Measurements from ENCODE around the gene CA10. TPM values are rescaled to one million over a fixed set of nuclear protein-coding genes. Genes with fewer than 3 reads are reported as not detected.

Gene CA10
- total and polyA plus RNA-seq, 2 of the 4 experiments (the other 2 are of a cell fraction), result not detected

DNA sequence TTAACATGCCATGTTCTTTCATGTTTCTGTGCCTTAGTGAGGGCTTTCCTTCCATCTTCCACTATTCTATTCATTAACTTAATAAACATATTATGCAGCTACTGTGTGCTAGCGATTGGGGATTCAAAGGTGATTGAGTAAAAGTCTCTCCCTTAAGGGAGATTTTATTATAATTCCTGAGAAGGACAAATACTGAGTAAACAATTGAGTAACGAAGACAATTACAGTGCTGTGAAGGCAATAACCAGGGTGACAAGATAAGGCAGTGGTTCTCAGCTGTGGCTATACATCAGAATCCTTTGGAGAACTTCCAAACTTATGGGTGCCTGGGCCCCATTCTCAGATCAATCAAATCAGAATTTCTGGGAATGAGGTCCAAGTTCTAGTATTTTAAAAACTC is 353.3 kb downstream of the CA10 start:
- no peak overlapping the region for H2BK120ac ChIP-seq (ENCODE audit: low read depth, low read length)
- no peaks in the 10 kb centered on the region for H4K20me1 ChIP-seq (ENCODE audit: insufficient read depth, low read length)
- no peak overlapping the region for H3K4me2 ChIP-seq (ENCODE audit: low read depth, low read length)
- no peak overlapping the region for H3K14ac ChIP-seq (replicated peaks; ENCODE audit: low read depth, low read length)
- ChIA-PET POLR2A (ENCODE audit: unreplicated experiment) (no interaction called here), CTCF (no interaction called here)
- no peak overlapping the region for H3K4ac ChIP-seq (ENCODE audit: low read depth, low read length)
- no peak overlapping the region for H3K4me3 ChIP-seq (ENCODE audit: insufficient read depth, low read depth, low read length)
- no peak overlapping the region for H2BK5ac ChIP-seq (ENCODE audit: low read depth, low read length, poor library complexity, severe bottlenecking)
- no peak overlapping the region for H2AFZ ChIP-seq (replicated peaks; ENCODE audit: low read length, poor library complexity)
- no peak overlapping the region for H3K27ac ChIP-seq (ENCODE audit: insufficient read depth, low read length)
- no peak overlapping the region for H4K5ac ChIP-seq (ENCODE audit: low read depth, low read length)
- H3K4me1 ChIP-seq (ENCODE audit: control insufficient read depth, insufficient read depth, low read length), result no peaks in the 10 kb centered on the region
- H3K9ac ChIP-seq (ENCODE audit: low read depth, low read length), result no peak overlapping the region
- H3K56ac ChIP-seq (ENCODE audit: extremely low read depth, insufficient read depth, low read length), result no peak overlapping the region
- no peak overlapping the region for H2BK20ac ChIP-seq (ENCODE audit: low read depth, low read length)
- H2BK15ac ChIP-seq (ENCODE audit: low read depth, low read length), result no peak overlapping the region
- no peaks in the 10 kb centered on the region for H3K9me1 ChIP-seq (ENCODE audit: insufficient read depth, low read length)
- H4K8ac ChIP-seq (ENCODE audit: low read depth in 2 of 2, low read length in 2 of 2), result no peak overlapping the region
- H2AK5ac ChIP-seq (ENCODE audit: low read depth, low read length), result no peak overlapping the region
- no peaks in the 10 kb centered on the region for H3K79me1 ChIP-seq (ENCODE audit: low read depth in 1 of 2, low read length in 2 of 2)
- TF ChIP-seq, protein P1, sequence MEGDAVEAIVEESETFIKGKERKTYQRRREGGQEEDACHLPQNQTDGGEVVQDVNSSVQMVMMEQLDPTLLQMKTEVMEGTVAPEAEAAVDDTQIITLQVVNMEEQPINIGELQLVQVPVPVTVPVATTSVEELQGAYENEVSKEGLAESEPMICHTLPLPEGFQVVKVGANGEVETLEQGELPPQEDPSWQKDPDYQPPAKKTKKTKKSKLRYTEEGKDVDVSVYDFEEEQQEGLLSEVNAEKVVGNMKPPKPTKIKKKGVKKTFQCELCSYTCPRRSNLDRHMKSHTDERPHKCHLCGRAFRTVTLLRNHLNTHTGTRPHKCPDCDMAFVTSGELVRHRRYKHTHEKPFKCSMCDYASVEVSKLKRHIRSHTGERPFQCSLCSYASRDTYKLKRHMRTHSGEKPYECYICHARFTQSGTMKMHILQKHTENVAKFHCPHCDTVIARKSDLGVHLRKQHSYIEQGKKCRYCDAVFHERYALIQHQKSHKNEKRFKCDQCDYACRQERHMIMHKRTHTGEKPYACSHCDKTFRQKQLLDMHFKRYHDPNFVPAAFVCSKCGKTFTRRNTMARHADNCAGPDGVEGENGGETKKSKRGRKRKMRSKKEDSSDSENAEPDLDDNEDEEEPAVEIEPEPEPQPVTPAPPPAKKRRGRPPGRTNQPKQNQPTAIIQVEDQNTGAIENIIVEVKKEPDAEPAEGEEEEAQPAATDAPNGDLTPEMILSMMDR (conservative IDR thresholded peaks at IDR 0.05; ENCODE audit: low read depth, low read length), result no peak
- TF ChIP-seq ELK1 (IDR thresholded peaks at IDR 0.05; ENCODE audit: borderline replicate concordance, low read depth, low read length), result no peak
- TF ChIP-seq RAD21 (IDR thresholded peaks at IDR 0.05; ENCODE audit: low read length), result no peak
- no peak for TF ChIP-seq BHLHE40 (IDR thresholded peaks at IDR 0.05; ENCODE audit: low read depth, low read length)
- TF ChIP-seq NFE2L2 (IDR thresholded peaks at IDR 0.05; ENCODE audit: low read depth, low read length), result no peak
- no peak for TF ChIP-seq POLR2A (IDR thresholded peaks at IDR 0.05; ENCODE audit: low read depth, low read length)
- TF ChIP-seq FOS (IDR thresholded peaks at IDR 0.05; ENCODE audit: low read depth, low read length), result no peak
- TF ChIP-seq CHD1 (IDR thresholded peaks at IDR 0.05; ENCODE audit: low read depth, low read length), result no peak
- no peak for TF ChIP-seq MXI1 (IDR thresholded peaks at IDR 0.05; ENCODE audit: borderline replicate concordance, low read depth, low read length)
- TF ChIP-seq RCOR1 (IDR thresholded peaks at IDR 0.05; ENCODE audit: insufficient replicate concordance, low read length), result no peak
- H3K9me3 ChIP-seq (ENCODE audit: control insufficient read depth, insufficient read depth, low read length), result peaks cover 17% of the 10 kb centered on the region
- WGBS, 2 experiments (ENCODE audit: extremely low coverage in 2 of 2, insufficient read length in 1 of 2), result 0% methylated on average over 1 of the region's 2 CpGs; no CpG with 5 or more reads in 1 of the 2 experiments
- BruUV-seq (replicated peaks), result no TSS peak
- no peak overlapping the region for H4K91ac ChIP-seq (ENCODE audit: insufficient read depth, low read depth, low read length)
- no peaks in the 10 kb centered on the region for H3K27me3 ChIP-seq (ENCODE audit: control insufficient read depth, insufficient read depth, low read length)
- no peak overlapping the region for H3K18ac ChIP-seq (ENCODE audit: low read depth, low read length)
- no peak overlapping the region for H2AK9ac ChIP-seq (replicated peaks; ENCODE audit: low read depth, low read length, poor library complexity)
- in situ Hi-C loops (cut with MboI; ENCODE audit: low sequenced_read_pairs) (no loop called here), dilution Hi-C loops (cut with HindIII; ENCODE audit: low sequenced_read_pairs, unreplicated experiment) (no loop called here), intact Hi-C loops (cut with micrococcal nuclease) (no loop called here)
- H3K36me3 ChIP-seq (ENCODE audit: control insufficient read depth, insufficient read depth, low read length), result no peaks in the 10 kb centered on the region
- no peak for DNase-seq
- no peak for ATAC-seq (ENCODE audit: low read depth)
- H3K23ac ChIP-seq (ENCODE audit: low read depth, low read length), result no peak overlapping the region
